SK-N-MC (cell line): ENCODE results near the gene ZNF19.

ENCODE experiments used
- FOXP2 ChIP-seq: optimal IDR thresholded peaks from 2 replicates; pipeline ENCODE3; 2011; ENCODE audit warnings: mild to moderate bottlenecking, moderate library complexity; ENCODE audit not compliant: insufficient read depth; ENCODE audit errors: extremely low read length, control extremely low read depth
- POLR2AphosphoS5 ChIP-seq: IDR thresholded peaks from 2 replicates; pipeline ENCODE4 v1.6.1; 2012; ENCODE audit warnings: mild to moderate bottlenecking, low read depth, low read length, borderline replicate concordance

DNA sequence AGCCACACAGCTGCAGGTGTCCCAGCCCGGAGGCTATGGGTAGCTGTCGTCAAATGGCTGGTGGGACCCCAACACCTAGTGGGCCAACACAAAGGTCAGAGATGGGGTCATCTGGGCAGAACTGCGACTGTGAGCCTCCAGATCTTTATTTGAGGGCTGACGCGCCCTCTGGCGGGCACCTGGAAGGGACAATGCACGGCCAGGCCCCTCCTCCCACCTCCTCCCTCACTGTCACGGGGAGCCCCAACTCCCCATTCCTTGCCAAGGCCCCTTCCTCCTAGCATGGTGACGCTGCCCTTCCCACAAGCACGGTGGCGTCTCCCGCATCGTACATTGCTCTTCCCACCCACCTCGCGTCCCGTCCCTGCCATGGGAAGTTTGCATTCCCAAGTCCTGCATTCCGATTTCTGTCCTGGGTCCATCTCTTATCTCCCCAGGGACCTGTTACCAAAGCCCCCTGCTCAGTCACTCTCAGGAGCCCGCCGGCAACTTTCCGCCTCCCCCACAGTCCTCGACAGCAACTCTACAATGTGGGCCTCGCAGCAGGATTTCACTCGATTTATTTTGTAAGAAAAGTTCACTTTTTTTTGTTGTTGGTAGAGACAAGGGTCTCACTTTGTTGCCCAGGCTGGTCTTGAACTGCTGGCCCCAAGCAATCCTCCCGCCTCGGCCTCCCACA is 48.3 kb downstream of the ZNF19 start:
- TF ChIP-seq POLR2AphosphoS5, result no peak
- no peak for TF ChIP-seq FOXP2
